ENCODE data around the gene TJP1. TPM values are rescaled to one million over a fixed set of nuclear protein-coding genes. Genes with fewer than 3 reads are reported as not detected.
A peak's percentile ranks its signal among the peaks of the same experiment; 100 is the strongest.
"Not testable (repeated sequence)": the region's sequence is repeated elsewhere in the genome, so short reads cannot be mapped to it uniquely, and the experiment has no call there.

The TJP1 gene
- polyA plus RNA-seq, 4 donors: 153 to 188 (median 165) TPM

GRCh38 chr15:29840054-29840453 lies 17.8 kb upstream of the TJP1 start:
- no peak for DNase-seq (ENCODE audit: low read depth in 4 of 4, low spot score in 3 of 4)

GRCh38 chr15:29838352-29839010 lies 16.2 kb upstream of the TJP1 start:
- no peak for DNase-seq (ENCODE audit: low read depth in 4 of 4, low spot score in 3 of 4)

DNA sequence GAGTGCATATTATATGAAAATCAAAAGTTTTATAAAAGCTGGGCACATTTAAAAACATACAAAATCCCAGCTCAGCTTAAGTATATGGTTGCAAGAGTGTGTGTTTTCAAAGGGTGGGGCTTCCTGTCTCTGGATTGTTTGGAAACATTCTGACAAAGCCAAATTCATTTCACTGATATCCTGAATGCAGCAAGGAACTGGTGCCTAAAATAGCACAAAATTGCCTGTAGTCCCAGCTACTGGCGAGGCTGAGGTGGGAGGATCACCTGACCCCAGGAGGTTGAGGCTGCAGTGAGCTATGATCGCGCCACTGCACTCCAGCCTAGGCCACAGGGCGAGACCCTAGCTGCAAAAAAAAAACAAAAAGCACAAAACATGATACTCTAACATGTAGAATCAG lies 13.0 kb upstream of the TJP1 start:
- no peak for DNase-seq (ENCODE audit: low read depth in 4 of 4, low spot score in 3 of 4)

DNA sequence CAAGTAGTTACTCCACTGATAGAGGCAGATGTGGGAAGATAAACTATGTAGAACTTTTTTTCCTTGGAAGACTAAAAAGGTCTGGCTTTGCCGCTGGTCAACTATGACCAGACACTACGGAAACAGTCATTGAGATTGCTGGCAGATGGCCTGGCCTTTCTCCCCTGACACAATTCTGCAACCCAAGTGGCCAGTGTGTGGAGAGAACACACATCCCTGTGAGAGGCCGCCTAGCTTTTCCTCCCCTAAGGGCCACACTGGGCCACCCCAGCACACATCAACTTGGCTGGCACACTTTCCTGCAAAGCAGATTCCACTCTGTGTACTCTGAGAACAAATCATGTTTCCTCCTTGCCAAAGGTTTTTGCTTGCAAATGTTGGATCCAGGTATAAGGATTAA lies 10.4 kb upstream of the TJP1 start:
- DNase-seq (ENCODE audit: low read depth in 4 of 4, low spot score in 3 of 4): no peak

- DNase-seq (ENCODE audit: low read depth in 4 of 4, low spot score in 3 of 4): no peak
These were observed 4.9 kb upstream of the TJP1 start for GRCh38 chr15:29826908-29827820.

GRCh38 chr15:29825227-29825626 lies 3.0 kb upstream of the TJP1 start:
- DNase-seq (ENCODE audit: low read depth in 4 of 4, low spot score in 3 of 4): no peak

GRCh38 chr15:29822684-29823459 lies 604 bp upstream of the TJP1 start:
- DNase-seq (ENCODE audit: low read depth in 4 of 4, low spot score in 3 of 4): no peak

DNA sequence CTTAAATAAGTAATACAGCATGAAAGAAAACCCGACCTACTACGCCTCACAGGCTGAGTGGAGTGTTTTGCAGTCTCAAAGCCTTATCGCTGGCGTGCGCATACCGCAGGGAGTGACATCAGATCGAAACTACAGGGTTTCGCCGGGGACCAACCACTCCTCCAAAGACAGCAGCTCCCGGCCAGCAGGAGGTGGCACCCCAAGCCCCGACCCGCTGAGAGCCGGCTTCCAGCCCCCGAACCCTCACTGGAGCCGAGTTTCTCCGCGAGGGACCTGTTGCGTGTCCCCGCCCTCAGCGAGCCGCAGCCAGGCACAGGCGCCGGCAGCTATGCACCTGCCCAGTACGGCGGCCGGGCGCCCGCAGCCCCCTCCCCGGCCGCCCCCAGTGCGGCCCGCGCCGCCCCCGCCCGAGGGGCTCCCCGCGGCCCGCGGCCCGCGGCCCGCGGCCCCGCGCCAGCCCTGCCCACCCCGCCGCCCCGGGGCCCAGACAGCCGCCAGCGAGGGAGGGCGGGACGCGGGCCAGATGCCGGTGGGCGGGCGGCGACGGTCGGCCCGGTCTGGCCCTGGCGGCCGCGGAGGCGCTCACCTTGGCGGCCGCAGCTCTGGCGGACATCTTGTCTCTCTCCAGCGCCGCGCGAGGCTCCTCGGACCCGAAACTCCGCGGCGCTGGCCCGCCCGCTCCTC lies 710 bp downstream of the TJP1 start:
- DNase-seq (ENCODE audit: low read depth in 4 of 4, low spot score in 3 of 4): peak in 2 of 4 donors; percentile 56 to 59

DNA sequence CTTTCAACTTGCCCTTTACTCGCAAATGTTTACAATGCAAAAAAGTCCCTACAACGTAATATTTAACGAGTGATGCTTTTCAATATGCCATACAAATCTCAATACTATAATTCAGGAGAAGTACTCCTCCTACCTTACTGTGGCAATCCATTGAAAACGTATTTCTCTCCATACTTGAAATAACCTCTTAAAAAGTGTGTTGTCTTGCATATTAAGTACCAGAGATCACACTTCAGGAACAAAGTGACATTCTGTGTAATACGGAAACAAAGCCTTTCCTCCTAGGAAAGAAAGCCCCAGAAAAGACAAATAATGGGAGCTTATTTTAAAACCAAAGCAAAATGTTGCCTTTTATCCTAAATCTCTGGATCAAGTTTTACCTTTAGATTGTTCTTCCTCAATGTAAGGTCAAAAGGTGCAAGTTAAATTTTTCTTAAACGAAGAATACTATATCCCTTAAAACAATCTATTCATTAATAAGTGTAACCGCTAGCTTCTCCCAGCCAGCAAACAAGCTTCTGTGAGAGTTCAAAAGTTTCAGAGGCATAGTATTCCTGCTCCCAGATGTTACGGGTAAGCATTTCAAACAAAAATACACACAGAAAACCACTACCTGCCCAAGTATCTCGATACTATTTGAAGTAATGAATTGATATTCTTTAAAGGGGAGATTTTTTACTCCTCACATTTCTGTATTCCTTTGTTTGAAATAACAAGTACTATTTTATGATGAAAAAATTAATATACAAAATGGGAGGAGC lies 1.7 kb downstream of the TJP1 start:
- DNase-seq (ENCODE audit: low read depth in 4 of 4, low spot score in 3 of 4): peak in 1 of 4 donors; percentile 37

DNA sequence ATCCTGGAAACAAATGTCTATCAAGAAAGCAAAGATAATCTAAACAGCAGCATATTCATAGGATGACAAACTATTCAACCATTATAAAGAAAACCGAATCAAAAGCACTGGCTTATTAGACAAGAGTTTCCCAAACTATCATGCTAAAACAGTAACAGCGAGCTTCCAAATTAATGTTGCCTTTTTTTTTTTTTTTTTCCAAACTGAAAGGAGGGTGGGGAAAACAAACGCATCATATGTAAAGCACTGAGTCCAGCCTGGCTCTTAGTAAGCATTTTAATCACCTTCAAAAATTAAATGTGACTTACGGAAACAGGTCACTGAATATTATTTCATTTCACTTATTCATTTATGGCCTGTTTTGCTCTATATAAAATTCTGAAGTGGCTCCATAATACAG lies 2.3 kb downstream of the TJP1 start:
- DNase-seq (ENCODE audit: low read depth in 4 of 4, low spot score in 3 of 4): no peak

- no peak for DNase-seq (ENCODE audit: low read depth in 4 of 4, low spot score in 3 of 4)
These were observed 4.1 kb downstream of the TJP1 start for GRCh38 chr15:29818141-29818540.

DNA sequence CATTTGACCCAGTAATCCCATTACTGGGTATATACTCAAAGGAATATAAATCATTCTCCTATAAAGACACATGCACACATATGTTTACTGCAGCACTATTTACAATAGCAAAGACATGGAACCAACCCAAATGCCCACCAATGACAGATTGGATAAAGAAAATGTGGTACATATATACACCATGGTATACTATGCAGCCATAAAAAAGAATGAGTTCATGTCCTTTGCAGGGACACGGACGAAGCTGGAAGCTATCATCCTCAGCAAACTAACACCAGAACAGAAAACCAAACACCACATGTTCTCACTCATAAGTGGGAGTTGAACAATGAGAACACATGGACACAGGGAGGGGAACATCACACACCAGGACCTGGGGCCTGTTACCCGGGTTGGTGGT lies 4.8 kb downstream of the TJP1 start:
- DNase-seq (ENCODE audit: low read depth in 4 of 4, low spot score in 3 of 4): not testable (repeated sequence)

DNA sequence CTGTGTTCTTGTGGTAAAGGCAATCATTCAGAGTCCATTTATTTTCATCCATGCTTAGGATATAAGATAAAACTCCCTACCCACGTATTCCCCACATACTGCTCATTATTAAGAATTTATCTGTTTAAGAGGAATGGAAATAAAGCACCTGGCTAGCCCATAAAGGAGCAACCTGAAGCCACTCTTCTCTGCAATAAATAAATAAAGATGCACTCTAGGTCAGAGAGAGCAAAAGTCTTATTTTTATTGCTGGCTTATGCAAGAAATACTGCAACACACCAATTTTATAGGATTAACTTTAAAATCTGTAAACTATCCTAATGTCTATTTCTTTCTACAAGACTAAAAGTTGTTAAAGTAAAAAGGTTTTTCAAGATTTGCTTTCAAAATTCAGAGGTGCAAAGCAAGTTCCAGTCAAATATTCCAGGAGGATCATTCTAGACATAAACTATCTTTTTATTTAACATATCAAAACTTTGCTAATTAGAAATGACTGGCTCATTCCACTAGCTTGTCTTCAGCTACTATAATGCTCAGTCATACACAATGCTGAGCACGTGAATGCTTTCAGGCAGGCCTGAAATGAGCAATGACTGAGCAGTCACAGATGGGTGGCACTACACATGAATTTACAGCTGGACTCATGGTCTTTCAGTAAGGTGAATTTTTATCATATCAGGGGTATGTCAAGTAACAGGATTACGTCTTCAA lies 7.1 kb downstream of the TJP1 start:
- peak in 1 of 4 donors; percentile 33 for DNase-seq (ENCODE audit: low read depth in 4 of 4, low spot score in 3 of 4)

DNA sequence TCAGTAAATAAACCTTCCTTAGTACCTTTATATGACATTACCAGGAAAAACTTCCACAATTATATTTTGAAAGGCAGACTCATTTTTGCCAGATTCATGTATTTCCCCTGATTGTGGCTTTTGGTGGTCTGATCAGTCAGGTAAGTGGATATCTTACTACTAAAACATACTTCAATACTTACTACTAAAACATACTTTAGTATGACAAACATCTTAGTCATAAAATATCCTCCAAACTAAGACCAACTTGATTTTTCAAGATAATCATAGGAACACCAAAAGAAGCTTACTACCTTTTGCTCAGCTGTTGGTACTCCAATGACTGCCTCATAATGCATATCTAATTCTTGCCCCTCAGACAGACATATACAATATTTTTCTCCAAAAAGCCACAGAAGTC lies 9.3 kb downstream of the TJP1 start:
- DNase-seq (ENCODE audit: low read depth in 4 of 4, low spot score in 3 of 4): no peak

DNA sequence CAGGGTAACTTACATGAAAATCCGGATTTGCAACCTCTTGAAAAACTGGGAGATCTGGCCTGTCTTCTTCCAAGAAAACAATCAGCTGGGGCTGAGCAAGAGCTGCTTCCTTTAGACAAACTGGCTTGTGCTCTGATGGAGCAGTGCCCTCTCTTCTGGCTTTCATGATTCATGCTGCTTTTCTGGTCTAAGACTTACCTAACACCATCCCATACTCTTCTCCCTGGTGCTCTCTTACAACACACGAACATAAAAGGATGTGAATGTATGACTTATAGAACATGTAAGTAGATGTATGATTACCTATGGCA lies 9.9 kb downstream of the TJP1 start:
- no peak for DNase-seq (ENCODE audit: low read depth in 4 of 4, low spot score in 3 of 4)

GRCh38 chr15:29811691-29812383 lies 10.4 kb downstream of the TJP1 start:
- no peak for DNase-seq (ENCODE audit: low read depth in 4 of 4, low spot score in 3 of 4)

GRCh38 chr15:29805708-29806104 lies 16.6 kb downstream of the TJP1 start:
- DNase-seq (ENCODE audit: low read depth in 4 of 4, low spot score in 3 of 4): no peak

DNA sequence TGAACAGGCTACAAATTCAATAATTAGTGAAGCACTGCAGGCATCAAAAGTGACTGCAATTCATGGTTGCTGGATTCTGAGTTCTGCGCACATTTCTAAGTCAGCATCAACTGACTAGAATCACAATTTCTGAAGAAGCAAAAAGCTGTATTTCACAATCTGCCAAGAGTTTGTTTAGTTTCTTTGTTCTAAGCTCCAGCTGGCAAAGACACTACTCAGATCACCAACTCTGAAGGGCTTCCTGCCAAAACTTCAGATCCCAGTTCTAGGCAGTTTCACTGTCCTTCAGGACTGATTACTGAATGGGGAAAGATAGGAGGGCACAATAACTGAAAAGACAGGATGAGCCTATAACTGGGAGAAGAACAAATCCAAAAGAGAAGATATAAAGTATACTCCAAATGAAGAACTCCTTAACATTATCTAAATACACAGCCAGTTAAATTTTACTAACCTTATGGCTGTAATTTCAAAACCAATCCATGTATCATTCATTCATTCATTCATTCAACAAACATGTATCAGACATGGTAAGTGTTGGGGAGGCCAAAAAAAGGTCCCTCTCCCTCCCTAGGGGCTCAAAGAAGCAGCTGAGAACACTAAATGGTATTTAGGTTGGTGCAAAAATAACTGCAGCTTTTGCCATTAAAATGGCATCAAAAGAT lies 17.1 kb downstream of the TJP1 start:
- no peak for DNase-seq (ENCODE audit: low read depth in 4 of 4, low spot score in 3 of 4)

Measured in right renal pelvis (tissue), 4 donors.